H1 (cell line): ENCODE measurements around the gene TBRG4.

Experiments
- CBX8 ChIP-seq: fragments of 300-800, 300-1000 bp; sonication (generic); IDR thresholded peaks from 2 replicates; pipeline ENCODE4 v1.7.1; 2016; ENCODE audit warnings: low read depth, low read length, borderline replicate concordance
- CEBPB ChIP-seq: IDR thresholded peaks from 2 replicates; pipeline ENCODE4 v1.6.1; 2012; ENCODE audit warnings: low read depth, low read length
- CHD2 ChIP-seq: IDR thresholded peaks from 2 replicates; pipeline ENCODE4 v1.6.1; 2012; ENCODE audit warnings: low read length, improper control_type of control experiment
- CTCF ChIP-seq, 3 experiments: IDR thresholded peaks; 1 replicate in 2 of 3; 2 replicates in 1 of 3; pipeline versions ENCODE4 v1.5.1 to v1.6.1; 2011; ENCODE audit warnings: low read length in 3 of 3, mild to moderate bottlenecking in 3 of 3, inconsistent platforms in 2 of 3, low read depth in 1 of 3, moderate library complexity in 1 of 3; ENCODE audit not compliant: insufficient read depth in 1 of 3; ENCODE audit errors: control extremely low read depth in 1 of 3
- EP300 ChIP-seq, 2 experiments: IDR thresholded peaks; 1 replicate in 1 of 2; 2 replicates in 1 of 2; pipeline ENCODE4 v1.6.1; 2011 to 2012; ENCODE audit warnings: low read depth in 2 of 2, low read length in 2 of 2, mild to moderate bottlenecking in 2 of 2, borderline replicate concordance in 1 of 2, inconsistent platforms in 1 of 2, moderate library complexity in 1 of 2
- MAFK ChIP-seq: IDR thresholded peaks from 2 replicates; pipeline ENCODE4 v1.6.1; 2012; ENCODE audit warnings: low read depth, mild to moderate bottlenecking, improper control_type of control experiment, low read length
- NRF1 ChIP-seq: IDR thresholded peaks from 2 replicates; pipeline ENCODE4 v1.6.1; 2011; ENCODE audit warnings: mild to moderate bottlenecking, low read depth, low read length, improper control_type of control experiment
- POLR2A ChIP-seq, 2 experiments: IDR thresholded peaks; 1 replicate in 1 of 2; 2 replicates in 1 of 2; pipeline ENCODE4 v1.6.1; 2011; ENCODE audit warnings: low read depth in 2 of 2, low read length in 2 of 2, mild to moderate bottlenecking in 2 of 2; ENCODE audit errors: control extremely low read depth in 1 of 2
- POLR2AphosphoS5 ChIP-seq: IDR thresholded peaks from 2 replicates; pipeline ENCODE4 v1.6.1; 2011; ENCODE audit warnings: low read depth, low read length
- POU5F1 ChIP-seq: IDR thresholded peaks from 2 replicates; pipeline ENCODE4 v1.6.1; 2011; ENCODE audit warnings: low read depth, mild to moderate bottlenecking, low read length, moderate library complexity
- RXRA ChIP-seq: IDR thresholded peaks from 2 replicates; pipeline ENCODE4 v1.6.1; 2011; ENCODE audit warnings: low read depth, mild to moderate bottlenecking, low read length, moderate library complexity; ENCODE audit not compliant: insufficient read depth
- SIN3A ChIP-seq, 2 experiments: IDR thresholded peaks in 1 of 2; conservative IDR thresholded peaks in 1 of 2; 2 replicates each; pipeline ENCODE4 v1.6.1; 2011 to 2012; ENCODE audit warnings: low read length in 2 of 2, improper control_type of control experiment in 1 of 2, low read depth in 1 of 2, mild to moderate bottlenecking in 1 of 2
- USF2 ChIP-seq: IDR thresholded peaks from 2 replicates; pipeline ENCODE4 v1.6.1; 2011; ENCODE audit warnings: low read length, improper control_type of control experiment
- TF ChIP-seq, protein P1 (sequence below): IDR thresholded peaks from 2 replicates; pipeline ENCODE4 v1.6.1; 2012; ENCODE audit warnings: inconsistent platforms

DNA sequence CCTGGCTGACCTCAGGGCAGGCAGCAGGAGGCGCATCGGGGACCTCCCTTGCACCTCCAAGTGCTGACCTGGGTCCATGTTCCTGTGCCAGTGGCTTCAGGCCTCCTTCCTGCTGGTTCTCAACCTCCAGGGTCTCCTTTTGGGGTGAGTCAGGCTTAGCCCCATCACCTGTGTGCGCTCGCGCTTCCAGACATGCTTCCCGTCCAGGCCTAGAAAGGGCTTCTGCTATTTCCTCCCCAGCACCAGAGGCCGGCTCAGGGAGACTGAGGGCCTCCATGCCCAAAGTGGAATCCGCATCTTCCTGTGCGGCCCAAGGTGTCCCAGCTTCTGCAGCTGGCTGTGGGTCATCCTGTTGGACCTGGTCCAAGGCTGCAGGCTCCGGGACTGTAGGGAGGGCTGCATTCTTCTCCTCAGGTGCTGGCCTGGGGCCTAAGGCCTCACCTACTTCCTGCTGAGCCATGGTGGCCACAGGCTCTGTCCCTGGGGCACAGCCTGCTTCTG is 28.6 kb downstream of the TBRG4 start:
- TF ChIP-seq POU5F1 (no peak), RXRA (no peak), POLR2A (IDR thresholded peaks at IDR 0.05; ENCODE audit: control extremely low read depth in 1 of 2, low read depth in 2 of 2, low read length in 2 of 2) (no peak), CTCF (IDR thresholded peaks at IDR 0.05; ENCODE audit: control extremely low read depth in 1 of 3, insufficient read depth in 1 of 3, low read depth in 1 of 3, low read length in 3 of 3) (no peak), CBX8 (no peak), EP300 (IDR thresholded peaks at IDR 0.05; ENCODE audit: borderline replicate concordance in 1 of 2, low read depth in 2 of 2, low read length in 2 of 2) (no peak), NRF1 (no peak), POLR2AphosphoS5 (no peak), SIN3A (conservative IDR thresholded peaks at IDR 0.05 in 1 of 2, IDR thresholded peaks at IDR 0.05 in 1 of 2; ENCODE audit: low read depth in 1 of 2, low read length in 2 of 2) (no peak), CHD2 (no peak), USF2 (no peak), MAFK (no peak), CEBPB (no peak)
- TF ChIP-seq, protein P1, sequence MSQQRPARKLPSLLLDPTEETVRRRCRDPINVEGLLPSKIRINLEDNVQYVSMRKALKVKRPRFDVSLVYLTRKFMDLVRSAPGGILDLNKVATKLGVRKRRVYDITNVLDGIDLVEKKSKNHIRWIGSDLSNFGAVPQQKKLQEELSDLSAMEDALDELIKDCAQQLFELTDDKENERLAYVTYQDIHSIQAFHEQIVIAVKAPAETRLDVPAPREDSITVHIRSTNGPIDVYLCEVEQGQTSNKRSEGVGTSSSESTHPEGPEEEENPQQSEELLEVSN = no peak
